Duodenal mucosa (tissue), 2 donors: ENCODE data around the gene UNC13A.

Experiments
- H3K27ac ChIP-seq: one replicate; pipeline ENCODE4 v1.7.0; 2013; ENCODE audit warnings: low read depth, low read length
- H3K27me3 ChIP-seq, 2 donors: one replicate each; pipeline ENCODE4 v1.7.0; 2013; ENCODE audit warnings: low read length in 2 of 2, control low read depth in 1 of 2; ENCODE audit not compliant: insufficient read depth in 2 of 2, control insufficient read depth in 1 of 2
- H3K36me3 ChIP-seq, 2 donors: one replicate each; pipeline ENCODE4 v1.7.0; 2013; ENCODE audit warnings: low read length in 2 of 2, control low read depth in 1 of 2; ENCODE audit not compliant: insufficient read depth in 2 of 2, control insufficient read depth in 1 of 2
- H3K4me1 ChIP-seq, 2 donors: one replicate each; pipeline ENCODE4 v1.7.0; 2013; ENCODE audit warnings: low read length in 2 of 2, control low read depth in 1 of 2; ENCODE audit not compliant: insufficient read depth in 2 of 2, control insufficient read depth in 1 of 2
- H3K4me3 ChIP-seq, 2 donors: one replicate each; pipeline ENCODE4 v1.7.0; 2013; ENCODE audit warnings: low read length in 2 of 2, low read depth in 1 of 2
- H3K9ac ChIP-seq, 2 donors: one replicate each; pipeline ENCODE4 v1.7.0; 2013; ENCODE audit warnings: low read length in 2 of 2, low read depth in 1 of 2
- H3K9me3 ChIP-seq, 2 donors: one replicate each; pipeline ENCODE4 v1.7.0; 2013; ENCODE audit warnings: low read length in 2 of 2, control low read depth in 1 of 2; ENCODE audit not compliant: control insufficient read depth in 1 of 2

Gene UNC13A

DNA sequence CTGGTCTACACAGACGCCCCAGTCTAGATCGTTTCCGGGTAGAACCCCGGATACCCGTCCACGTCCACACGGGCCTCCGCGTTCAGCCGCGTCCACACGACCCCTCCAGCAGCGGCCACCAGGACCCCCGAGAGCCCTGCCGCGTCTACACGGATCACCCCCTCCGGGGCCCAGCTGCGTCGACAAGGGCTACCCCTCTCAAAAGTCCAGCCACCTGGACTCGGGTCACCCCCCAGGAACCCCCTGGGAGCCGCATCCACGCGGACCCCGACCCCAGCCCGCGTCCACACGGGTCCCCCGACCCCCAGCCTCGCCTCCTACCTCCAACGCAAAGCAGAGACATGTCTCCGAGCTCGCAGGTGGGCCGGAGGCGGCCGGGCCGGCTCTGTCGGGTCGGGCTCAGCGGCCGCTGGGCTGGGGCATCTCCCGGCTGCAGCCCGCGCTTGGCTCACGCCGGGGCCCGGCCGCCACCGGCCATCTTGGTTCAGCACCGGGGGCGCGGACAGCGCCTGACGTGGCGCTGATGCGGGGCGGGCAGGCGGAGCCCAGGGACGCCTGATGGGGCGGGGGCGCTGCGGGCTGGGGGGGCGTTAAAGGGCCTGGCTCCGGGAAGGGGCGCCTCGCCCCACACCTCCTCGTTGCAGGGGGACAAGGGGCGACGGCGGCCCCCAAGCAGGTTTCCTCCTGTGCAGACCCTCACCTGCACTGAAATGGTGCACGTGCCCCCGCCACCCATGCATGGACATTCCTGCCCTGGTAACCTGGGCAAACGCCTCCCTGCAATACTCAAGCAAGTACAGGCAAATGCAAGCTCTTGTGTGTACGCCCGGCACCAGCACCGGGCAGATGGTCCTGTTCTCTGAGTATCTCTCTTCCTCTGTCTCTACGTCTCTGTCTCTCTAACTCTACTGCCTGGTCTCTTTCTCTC is at the start of gene UNC13A:
Gene UNC13A, minus strand, starts transcription at position 498 of the 928 bp plus-strand sequence. Its CDS starts 155 bp downstream, at position 343.
- Histone ChIP-seq H3K4me1 (peaks cover 0 to 3% of the 10 kb centered on the region in 2 donors), H3K27ac (no peak within 1 kb of the TSS), H3K4me3 (no peak within 1 kb of the TSS), H3K27me3 (peaks cover 36 to 37% of the 10 kb centered on the region in 2 donors), H3K9ac (no peak within 1 kb of the TSS), H3K36me3 (no peaks in the 10 kb centered on the region), H3K9me3 (no peaks in the 10 kb centered on the region)

DNA sequence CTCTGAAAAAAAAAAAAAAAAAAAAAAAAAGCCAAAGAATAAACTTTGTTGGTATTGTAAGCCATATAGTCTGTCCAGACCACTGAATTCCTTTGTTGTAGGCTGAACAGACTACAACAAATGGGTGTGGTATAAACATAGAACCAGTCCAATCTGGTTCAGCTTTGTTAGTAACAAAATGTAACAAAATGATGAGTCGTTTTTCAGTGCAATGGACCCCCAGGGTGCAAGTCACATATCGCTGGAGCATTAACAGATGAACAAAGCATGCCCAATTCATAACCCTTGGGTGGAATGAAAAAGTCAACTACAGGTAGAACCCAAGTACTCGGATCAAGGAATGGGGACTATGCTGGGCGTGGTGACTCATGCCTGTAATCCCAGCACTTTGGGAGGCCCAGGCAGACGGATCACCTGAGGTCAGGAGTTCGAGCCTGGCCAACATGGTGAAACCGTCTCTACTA is 49.6 kb upstream of the UNC13A start:
- Histone ChIP-seq H3K36me3 (peaks cover 10 to 26% of the 10 kb centered on the region in 2 donors), H3K27ac (no peak overlapping the region), H3K4me3 (no peak overlapping the region), H3K27me3 (no peaks in the 10 kb centered on the region), H3K9ac (no peak overlapping the region), H3K4me1 (no peaks in the 10 kb centered on the region), H3K9me3 (no peaks in the 10 kb centered on the region)

- no peak overlapping the region for H3K9ac ChIP-seq
- no peak overlapping the region for H3K27ac ChIP-seq
- no peaks in the 10 kb centered on the region for H3K9me3 ChIP-seq
- H3K36me3 ChIP-seq, result peaks cover 16 to 44% of the 10 kb centered on the region in 2 donors
- no peak overlapping the region for H3K4me3 ChIP-seq
- H3K4me1 ChIP-seq, result no peaks in the 10 kb centered on the region
- no peaks in the 10 kb centered on the region for H3K27me3 ChIP-seq
These were observed 47.3 kb upstream of the UNC13A start for GRCh38 chr19:17735410-17735809.

DNA sequence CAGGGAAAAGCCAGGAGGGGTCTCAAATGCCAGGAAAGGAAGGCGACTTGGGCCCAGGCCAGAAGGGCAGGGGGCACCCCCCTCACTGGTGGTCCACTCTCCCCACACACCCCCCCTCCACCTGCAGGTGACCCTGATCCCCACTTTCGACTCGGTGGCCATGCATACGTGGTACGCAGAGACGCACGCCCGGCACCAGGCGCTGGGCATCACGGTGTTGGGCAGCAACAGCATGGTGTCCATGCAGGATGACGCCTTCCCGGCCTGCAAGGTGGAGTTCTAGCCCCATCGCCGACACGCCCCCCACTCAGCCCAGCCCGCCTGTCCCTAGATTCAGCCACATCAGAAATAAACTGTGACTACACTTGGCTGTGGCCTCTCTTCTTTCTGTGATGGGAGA is 46.0 kb upstream of the UNC13A start:
- no peaks in the 10 kb centered on the region for H3K27me3 ChIP-seq
- H3K36me3 ChIP-seq, result peaks cover 16 to 49% of the 10 kb centered on the region in 2 donors
- no peaks in the 10 kb centered on the region for H3K9me3 ChIP-seq
- no peaks in the 10 kb centered on the region for H3K4me1 ChIP-seq
- H3K27ac ChIP-seq, result no peak overlapping the region
- H3K9ac ChIP-seq, result no peak overlapping the region
- H3K4me3 ChIP-seq, result no peak overlapping the region

DNA sequence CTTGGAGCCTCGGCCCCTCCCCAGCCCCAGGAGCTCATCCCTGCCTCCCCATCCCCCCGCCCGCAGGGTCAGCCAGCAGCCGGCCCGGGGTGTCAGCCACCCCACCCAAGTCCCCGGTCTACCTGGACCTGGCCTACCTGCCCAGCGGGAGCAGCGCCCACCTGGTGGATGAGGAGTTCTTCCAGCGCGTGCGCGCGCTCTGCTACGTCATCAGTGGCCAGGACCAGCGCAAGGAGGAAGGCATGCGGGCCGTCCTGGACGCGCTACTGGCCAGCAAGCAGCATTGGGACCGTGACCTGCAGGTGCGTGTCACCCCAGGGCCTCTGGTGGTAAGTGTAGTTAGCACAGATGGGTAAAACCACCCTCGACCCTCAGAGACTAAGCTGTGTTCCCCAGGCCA is 45.0 kb upstream of the UNC13A start:
- Histone ChIP-seq H3K36me3 (peaks cover 16 to 58% of the 10 kb centered on the region in 2 donors), H3K27ac (no peak overlapping the region), H3K4me1 (no peaks in the 10 kb centered on the region), H3K4me3 (no peak overlapping the region), H3K9me3 (no peaks in the 10 kb centered on the region), H3K27me3 (no peaks in the 10 kb centered on the region), H3K9ac (no peak overlapping the region)

GRCh38 chr19:17727843-17728242 is 39.7 kb upstream of the UNC13A start:
- Histone ChIP-seq H3K9ac (no peak overlapping the region), H3K27ac (no peak overlapping the region), H3K9me3 (no peaks in the 10 kb centered on the region), H3K27me3 (no peaks in the 10 kb centered on the region), H3K36me3 (peaks cover 24 to 75% of the 10 kb centered on the region in 2 donors), H3K4me1 (no peaks in the 10 kb centered on the region), H3K4me3 (no peak overlapping the region)

DNA sequence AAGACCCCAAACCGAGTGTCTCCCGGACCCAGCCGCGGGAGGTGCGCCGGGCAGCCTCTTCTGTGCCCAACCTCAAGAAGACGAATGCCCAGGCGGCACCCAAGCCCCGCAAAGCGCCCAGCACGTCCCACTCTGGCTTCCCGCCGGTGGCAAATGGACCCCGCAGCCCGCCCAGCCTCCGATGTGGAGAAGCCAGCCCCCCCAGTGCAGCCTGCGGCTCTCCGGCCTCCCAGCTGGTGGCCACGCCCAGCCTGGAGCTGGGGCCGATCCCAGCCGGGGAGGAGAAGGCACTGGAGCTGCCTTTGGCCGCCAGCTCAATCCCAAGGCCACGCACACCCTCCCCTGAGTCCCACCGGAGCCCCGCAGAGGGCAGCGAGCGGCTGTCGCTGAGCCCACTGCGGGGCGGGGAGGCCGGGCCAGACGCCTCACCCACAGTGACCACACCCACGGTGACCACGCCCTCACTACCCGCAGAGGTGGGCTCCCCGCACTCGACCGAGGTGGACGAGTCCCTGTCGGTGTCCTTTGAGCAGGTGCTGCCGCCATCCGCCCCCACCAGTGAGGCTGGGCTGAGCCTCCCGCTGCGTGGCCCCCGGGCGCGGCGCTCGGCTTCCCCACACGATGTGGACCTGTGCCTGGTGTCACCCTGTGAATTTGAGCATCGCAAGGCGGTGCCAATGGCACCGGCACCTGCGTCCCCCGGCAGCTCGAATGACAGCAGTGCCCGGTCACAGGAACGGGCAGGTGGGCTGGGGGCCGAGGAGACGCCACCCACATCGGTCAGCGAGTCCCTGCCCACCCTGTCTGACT is 39.0 kb upstream of the UNC13A start:
- H3K4me3 ChIP-seq, result no peak overlapping the region

DNA sequence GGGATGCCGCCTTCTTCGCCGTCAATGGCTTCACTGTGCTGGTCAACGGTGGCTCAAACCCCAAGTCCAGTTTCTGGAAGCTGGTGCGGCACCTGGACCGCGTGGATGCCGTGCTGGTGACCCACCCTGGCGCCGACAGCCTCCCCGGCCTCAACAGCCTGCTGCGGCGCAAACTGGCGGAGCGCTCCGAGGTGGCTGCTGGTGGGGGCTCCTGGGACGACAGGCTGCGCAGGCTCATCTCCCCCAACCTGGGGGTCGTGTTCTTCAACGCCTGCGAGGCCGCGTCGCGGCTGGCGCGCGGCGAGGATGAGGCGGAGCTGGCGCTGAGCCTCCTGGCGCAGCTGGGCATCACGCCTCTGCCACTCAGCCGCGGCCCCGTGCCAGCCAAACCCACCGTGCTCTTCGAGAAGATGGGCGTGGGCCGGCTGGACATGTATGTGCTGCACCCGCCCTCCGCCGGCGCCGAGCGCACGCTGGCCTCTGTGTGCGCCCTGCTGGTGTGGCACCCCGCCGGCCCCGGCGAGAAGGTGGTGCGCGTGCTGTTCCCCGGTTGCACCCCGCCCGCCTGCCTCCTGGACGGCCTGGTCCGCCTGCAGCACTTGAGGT is 38.1 kb upstream of the UNC13A start:
- H3K9me3 ChIP-seq, result no peaks in the 10 kb centered on the region
- no peak overlapping the region for H3K27ac ChIP-seq
- H3K9ac ChIP-seq, result no peak overlapping the region
- no peaks in the 10 kb centered on the region for H3K27me3 ChIP-seq
- peaks cover 0 to 10% of the 10 kb centered on the region in 2 donors for H3K4me1 ChIP-seq
- no peak overlapping the region for H3K4me3 ChIP-seq
- H3K36me3 ChIP-seq, result peaks cover 21 to 64% of the 10 kb centered on the region in 2 donors

More for the DNA sequence above, 39.0 kb upstream of the UNC13A start:
- Histone ChIP-seq H3K9me3 (no peaks in the 10 kb centered on the region), H3K27me3 (no peaks in the 10 kb centered on the region), H3K9ac (no peak overlapping the region), H3K36me3 (peaks cover 24 to 69% of the 10 kb centered on the region in 2 donors), H3K4me1 (peaks cover 0 to under 1% of the 10 kb centered on the region in 2 donors), H3K27ac (no peak overlapping the region)

- Histone ChIP-seq H3K36me3 (peaks cover 18 to 59% of the 10 kb centered on the region in 2 donors), H3K4me3 (no peak overlapping the region)
These were observed 37.4 kb upstream of the UNC13A start for GRCh38 chr19:17725422-17726078.

More at GRCh38 chr19:17725422-17726078, 37.4 kb upstream of the UNC13A start:
- Histone ChIP-seq H3K4me1 (peaks cover 7 to 17% of the 10 kb centered on the region in 2 donors), H3K9me3 (no peaks in the 10 kb centered on the region), H3K9ac (no peak overlapping the region), H3K27me3 (no peaks in the 10 kb centered on the region), H3K27ac (no peak overlapping the region)
